ENCODE results near the gene TP53AIP1.

DNA sequence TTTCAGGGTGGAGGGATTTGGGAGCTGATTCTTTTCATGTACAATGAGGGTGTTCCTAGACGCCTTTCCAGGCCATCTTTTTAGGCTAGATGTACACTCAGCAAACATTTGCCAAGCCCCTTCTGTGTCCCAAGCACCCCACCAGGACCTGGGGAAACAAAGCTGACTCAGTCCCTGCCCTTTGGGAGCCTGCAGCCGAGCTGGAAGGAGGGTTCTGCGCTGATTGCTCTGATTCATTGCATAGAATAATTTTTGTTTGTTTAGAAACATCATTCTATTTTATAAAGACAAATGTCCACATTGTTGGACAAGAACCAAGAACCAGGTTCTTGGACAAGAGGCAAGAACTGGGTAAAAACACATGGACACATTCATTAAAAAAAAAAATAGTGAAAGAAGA lies 16.7 kb downstream of the TP53AIP1 start:
- TF ChIP-seq, protein P1, sequence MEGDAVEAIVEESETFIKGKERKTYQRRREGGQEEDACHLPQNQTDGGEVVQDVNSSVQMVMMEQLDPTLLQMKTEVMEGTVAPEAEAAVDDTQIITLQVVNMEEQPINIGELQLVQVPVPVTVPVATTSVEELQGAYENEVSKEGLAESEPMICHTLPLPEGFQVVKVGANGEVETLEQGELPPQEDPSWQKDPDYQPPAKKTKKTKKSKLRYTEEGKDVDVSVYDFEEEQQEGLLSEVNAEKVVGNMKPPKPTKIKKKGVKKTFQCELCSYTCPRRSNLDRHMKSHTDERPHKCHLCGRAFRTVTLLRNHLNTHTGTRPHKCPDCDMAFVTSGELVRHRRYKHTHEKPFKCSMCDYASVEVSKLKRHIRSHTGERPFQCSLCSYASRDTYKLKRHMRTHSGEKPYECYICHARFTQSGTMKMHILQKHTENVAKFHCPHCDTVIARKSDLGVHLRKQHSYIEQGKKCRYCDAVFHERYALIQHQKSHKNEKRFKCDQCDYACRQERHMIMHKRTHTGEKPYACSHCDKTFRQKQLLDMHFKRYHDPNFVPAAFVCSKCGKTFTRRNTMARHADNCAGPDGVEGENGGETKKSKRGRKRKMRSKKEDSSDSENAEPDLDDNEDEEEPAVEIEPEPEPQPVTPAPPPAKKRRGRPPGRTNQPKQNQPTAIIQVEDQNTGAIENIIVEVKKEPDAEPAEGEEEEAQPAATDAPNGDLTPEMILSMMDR (IDR thresholded peaks at IDR 0.05), result no peak
- no peak for TF ChIP-seq POLR2A (IDR thresholded peaks at IDR 0.05)
